CD4-positive, alpha-beta T cell (primary cell): ENCODE data around the gene FAM53B. TPM values are rescaled to one million over a fixed set of nuclear protein-coding genes. Genes with fewer than 3 reads are reported as not detected.

Experiments used
- ATAC-seq: fragments of 200-7000 bp; cut with Tn5 transposase; one replicate; pipeline ENCODE4 v1.10.0; 2022; ENCODE audit warnings: mild to moderate bottlenecking; ENCODE audit not compliant: poor library complexity
- CTCF ChIA-PET: fragments of 350-600 bp; sonication (Branson Sonifier 250); formaldehyde crosslinking; loops from one replicate; lab custom pipeline; 2021; ENCODE audit warnings: antibody characterized with exemption, inconsistent platforms; lab: Charles Lee
- POLR2A ChIA-PET: fragments of 350-600 bp; sonication (Branson Sonifier 250); formaldehyde crosslinking; loops from one replicate; lab custom pipeline; 2021; ENCODE audit warnings: antibody characterized with exemption, inconsistent platforms; lab: Charles Lee
- DNase-seq, 14 experiments: peaks; one replicate each; pipeline ENCODE4 v3.0.0-alpha.2; 2013 to 2020; ENCODE audit warnings: mixed read lengths in 2 of 14
- H3K27ac ChIP-seq, 2 donors: one replicate each; pipeline versions ENCODE4 v1.5.1 to v1.7.0; 2013; ENCODE audit warnings: low read length in 2 of 2, low read depth in 1 of 2, mild to moderate bottlenecking in 1 of 2
- H3K27me3 ChIP-seq, 2 experiments: 1 replicate in 1 of 2; 2 replicates in 1 of 2; pipeline versions ENCODE4 v1.6.1 to v1.7.0; 2013; ENCODE audit warnings: low read length in 2 of 2, control low read depth in 1 of 2, mild to moderate bottlenecking in 1 of 2, moderate library complexity in 1 of 2; ENCODE audit not compliant: insufficient read depth in 2 of 2, control insufficient read depth in 1 of 2
- H3K36me3 ChIP-seq: one replicate; pipeline ENCODE4 v1.6.1; 2013; ENCODE audit warnings: low read length, control low read depth; ENCODE audit not compliant: insufficient read depth
- H3K4me1 ChIP-seq: one replicate; pipeline ENCODE4 v1.6.1; 2013; ENCODE audit warnings: low read length, control low read depth; ENCODE audit not compliant: insufficient read depth
- H3K4me3 ChIP-seq: one replicate; pipeline ENCODE4 v1.5.1; 2013; ENCODE audit warnings: mild to moderate bottlenecking, low read length, moderate library complexity
- H3K9me3 ChIP-seq, 2 experiments: 1 replicate in 1 of 2; 2 replicates in 1 of 2; pipeline versions ENCODE4 v1.6.1 to v1.7.0; 2013; ENCODE audit warnings: low read length in 2 of 2, mild to moderate bottlenecking in 2 of 2, control low read depth in 1 of 2, moderate library complexity in 1 of 2; ENCODE audit not compliant: control insufficient read depth in 1 of 2, insufficient read depth in 1 of 2
- H3K27ac Mint-ChIP-seq: one replicate; pipeline ENCODE4 v1.8.0; 2020; ENCODE audit warnings: mixed read lengths
- H3K27me3 Mint-ChIP-seq: one replicate; pipeline ENCODE4 v1.8.0; 2021; ENCODE audit warnings: mixed read lengths
- H3K36me3 Mint-ChIP-seq: one replicate; pipeline ENCODE4 v1.8.0; 2021; ENCODE audit warnings: low read depth, mixed read lengths
- H3K4me1 Mint-ChIP-seq: one replicate; pipeline ENCODE4 v1.8.0; 2021; ENCODE audit warnings: low read depth, mixed read lengths
- H3K4me3 Mint-ChIP-seq: one replicate; pipeline ENCODE4 v1.8.0; 2020; ENCODE audit warnings: mild to moderate bottlenecking, mixed read lengths
- H3K9me3 Mint-ChIP-seq: one replicate; pipeline ENCODE4 v1.8.0; 2020; ENCODE audit warnings: mixed read lengths
- CTCF ChIP-seq: fragments of 200-600 bp; IDR thresholded peaks from one replicate; pipeline ENCODE4 v1.8.0; 2022; ENCODE audit warnings: antibody characterized with exemption, mild to moderate bottlenecking
- intact Hi-C, 2 experiments: fragments of 100-400 bp; cut with DNase I in 1 of 2; cut with micrococcal nuclease in 1 of 2; formaldehyde crosslinking; loops; one replicate each; pipeline versions ENCODE4 v1.15.1 to v1.9.0; 2023 to 2025; cut with DNase I, micrococcal nuclease
- total RNA-seq, 174 experiments: library from RNA in 2 of 174; stranded (reverse) in 2 of 174; gene quantifications; one replicate each; pipeline ENCODE4 v1.2.3 and lab custom pipeline; 2021 to 2026

FAM53B gene
- total RNA-seq, 2 experiments from 2014 or later, result 32.9 to 33.6 TPM

- Histone ChIP-seq H3K9me3 (no peaks in the 10 kb centered on the region), H3K4me1 (peaks cover 30% of the 10 kb centered on the region), H3K4me3 (no peak overlapping the region), H3K27me3 (no peaks in the 10 kb centered on the region), H3K36me3 (no peaks in the 10 kb centered on the region), H3K27ac (no peak overlapping the region)
- POLR2A ChIA-PET, result interaction anchor here (0.9 to 3.3 kb wide), 10 partner anchors 12 to 284 kb away, joined by 3 to 21 read pairs (median 4); partner anchors contain the start of genes EEF1AKMT2 and LHPP
- CTCF ChIA-PET, result interaction anchor here (0.7 to 4.0 kb wide), 26 partner anchors 11 to 284 kb away, joined by 3 to 32 read pairs (median 5); partner anchors contain the start of gene LHPP
- Mint-ChIP-seq H3K4me3 (peak overlapping the region; percentile 93), H3K27me3 (no peaks in the 10 kb centered on the region), H3K4me1 (peaks cover 52% of the 10 kb centered on the region), H3K36me3 (peaks cover 11% of the 10 kb centered on the region), H3K27ac (peak overlapping the region; percentile 89), H3K9me3 (no peaks in the 10 kb centered on the region)
- ATAC-seq, result no peak
- no peak for TF ChIP-seq CTCF
- intact Hi-C loops, result loop anchor here (1.0 to 10.0 kb wide), 7 partner anchors 50 to 753 kb away; partner anchors contain the start of genes EEF1AKMT2 (in 1 of the 2) and LHPP (in 1 of the 2)
- no peak for DNase-seq
Observed at GRCh38 chr10:124745252-124745651, 1.1 kb upstream of the FAM53B start.

DNA sequence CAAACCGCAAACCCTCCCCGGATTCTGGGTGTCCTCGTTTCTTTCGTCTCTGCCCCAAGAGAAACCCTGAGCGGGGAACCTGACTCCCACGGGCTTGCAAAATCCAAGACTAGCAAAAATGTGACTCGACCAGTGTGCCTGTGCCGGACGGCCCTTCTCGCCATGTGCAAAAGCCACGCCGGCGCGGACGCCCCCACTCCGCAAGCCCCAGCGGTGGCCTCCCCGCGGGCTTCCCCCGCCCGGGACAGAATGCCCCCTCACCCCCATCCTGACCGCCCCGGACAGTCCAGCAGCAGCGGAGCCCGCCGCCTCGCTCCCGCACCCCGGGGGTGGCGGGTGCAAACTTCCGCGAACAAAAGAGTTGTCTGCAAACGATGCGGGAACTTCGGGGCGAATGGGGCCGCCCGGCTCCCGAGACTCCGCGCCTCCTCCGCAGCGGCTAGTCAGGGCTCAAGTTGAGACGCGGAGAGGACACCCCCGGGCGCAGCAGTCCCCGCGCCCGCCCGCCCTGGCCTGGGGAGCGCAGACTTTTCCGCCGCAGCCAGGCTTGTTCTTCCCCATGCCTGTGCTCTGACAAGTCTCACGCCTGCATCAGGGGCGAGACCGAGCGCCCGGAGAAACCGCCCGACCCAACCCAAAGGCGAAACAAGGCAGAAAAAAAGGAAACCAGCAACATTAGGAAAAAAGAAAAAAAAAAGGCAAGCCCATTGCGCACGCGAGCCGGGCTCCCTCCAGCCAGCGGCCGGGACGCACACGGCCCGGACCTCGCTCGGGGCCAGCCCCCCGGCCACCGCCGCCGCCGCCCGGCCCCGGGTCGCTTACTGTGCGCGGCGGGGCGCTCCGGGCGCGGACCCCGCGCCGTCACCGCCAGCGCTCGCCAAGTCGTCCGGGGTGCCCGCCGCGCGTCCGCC lies 732 bp downstream of the FAM53B start:
- no peaks in the 10 kb centered on the region for H3K9me3 Mint-ChIP-seq
- peak overlapping the region in 1 of 2 donors; percentile 42 for H3K27ac ChIP-seq
- H3K4me3 ChIP-seq, result peak overlapping the region; percentile 83
- no peaks in the 10 kb centered on the region for H3K9me3 ChIP-seq
- H3K4me1 Mint-ChIP-seq, result peaks cover 63% of the 10 kb centered on the region
- POLR2A ChIA-PET, result interaction anchor here (2.6 to 4.8 kb wide), 6 partner anchors 14 to 131 kb away, joined by 13 to 66 read pairs (median 35); no protein-coding TSS in a partner anchor
- intact Hi-C loops, result loop anchor here (2.0 to 10.0 kb wide), 5 partner anchors 36 to 749 kb away; partner anchors contain the start of genes EEF1AKMT2 (in 1 of the 2), LHPP (in 1 of the 2) and OAT (in 1 of the 2)
- H3K27ac Mint-ChIP-seq, result peak overlapping the region; percentile 88
- H3K4me3 Mint-ChIP-seq, result peak overlapping the region; percentile 99
- H3K27me3 Mint-ChIP-seq, result no peaks in the 10 kb centered on the region
- H3K36me3 ChIP-seq, result no peaks in the 10 kb centered on the region
- peak in 5 of 14 experiments; percentile 33 to 63 (median 49) for DNase-seq
- no peak for TF ChIP-seq CTCF
- H3K36me3 Mint-ChIP-seq, result peaks cover 11% of the 10 kb centered on the region
- CTCF ChIA-PET, result interaction anchor here (0.7 to 16.7 kb wide), 9 partner anchors 22 to 213 kb away, joined by 3 to 253 read pairs (median 16); no protein-coding TSS in a partner anchor
- peaks cover 48% of the 10 kb centered on the region for H3K4me1 ChIP-seq
- H3K27me3 ChIP-seq, result no peaks in the 10 kb centered on the region
- peak; percentile 15 for ATAC-seq
